Glomerular endothelial cell (primary cell): Measurements from ENCODE around the gene MSANTD2. TPM values are rescaled to one million over a fixed set of nuclear protein-coding genes. Genes with fewer than 3 reads are reported as not detected.

ENCODE experiments used
- DNase-seq: peaks from one replicate; pipeline ENCODE4 v3.0.0-alpha.2; 2011; ENCODE audit warnings: low read depth, low spot score; ENCODE audit errors: extremely low read depth
- total RNA-seq: library from RNA; depleted of rRNA; stranded (reverse); fragments of >200 nt; gene quantifications from 2 replicates; pipeline ENCODE4 v1.2.3, GENCODE V29; 2015

The MSANTD2 gene
- total RNA-seq, 1 donor from 2014 or later, result 17.4 TPM

DNA sequence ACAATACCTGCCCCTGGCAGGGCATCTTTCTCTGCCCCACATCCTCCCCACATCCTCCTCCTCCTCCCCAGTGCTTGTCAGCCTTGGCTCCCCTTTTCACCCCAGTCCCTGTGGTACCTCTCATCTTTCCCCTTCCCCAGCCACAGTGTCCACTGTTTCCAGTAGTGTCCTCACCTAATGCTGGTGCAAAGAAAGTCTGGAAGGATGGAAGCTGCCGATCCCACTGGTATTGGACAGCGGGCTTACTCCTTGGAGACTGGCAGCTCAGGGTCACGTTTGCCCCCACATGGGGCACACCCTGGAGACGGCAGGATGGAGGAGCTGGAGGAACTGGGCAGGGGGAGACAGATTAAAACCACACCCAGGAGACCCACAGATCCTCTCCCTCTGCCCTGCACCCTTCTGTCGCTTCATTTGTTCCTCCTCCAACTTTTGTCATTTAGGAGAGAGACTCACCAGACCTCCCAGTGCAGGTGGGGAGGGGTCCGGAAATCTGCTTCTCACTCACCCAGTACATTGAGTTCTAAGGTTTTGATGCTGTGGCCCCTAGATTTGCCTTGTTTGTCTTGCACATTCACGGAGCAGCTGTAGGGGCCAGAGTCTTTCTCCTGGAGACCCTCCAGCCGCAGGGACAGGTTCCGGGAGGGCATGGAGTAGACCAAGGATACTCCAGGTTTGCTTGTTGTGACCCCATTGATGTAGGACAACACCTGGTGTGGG is 44.0 kb downstream of the MSANTD2 start:
- DNase-seq, result no peak

DNA sequence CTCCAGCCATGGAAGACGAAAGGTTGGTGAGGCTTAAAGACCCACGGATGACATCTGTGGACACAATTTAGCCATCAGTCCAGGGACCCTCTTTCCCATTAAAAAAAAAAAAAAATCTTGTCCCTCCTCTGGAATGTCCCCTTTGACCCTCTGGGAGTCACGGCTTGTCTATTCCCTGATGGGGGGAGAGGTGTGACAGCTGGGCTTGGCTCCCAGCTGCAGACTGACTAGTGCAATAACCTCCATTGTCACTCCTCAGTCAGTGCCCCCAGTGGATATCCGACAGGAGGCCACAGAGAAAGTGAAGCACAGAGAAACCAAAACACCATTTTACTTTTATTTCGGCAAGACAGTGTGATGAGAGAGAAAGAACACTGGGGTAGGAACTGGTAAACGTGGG is 45.5 kb downstream of the MSANTD2 start:
- DNase-seq, result no peak

DNA sequence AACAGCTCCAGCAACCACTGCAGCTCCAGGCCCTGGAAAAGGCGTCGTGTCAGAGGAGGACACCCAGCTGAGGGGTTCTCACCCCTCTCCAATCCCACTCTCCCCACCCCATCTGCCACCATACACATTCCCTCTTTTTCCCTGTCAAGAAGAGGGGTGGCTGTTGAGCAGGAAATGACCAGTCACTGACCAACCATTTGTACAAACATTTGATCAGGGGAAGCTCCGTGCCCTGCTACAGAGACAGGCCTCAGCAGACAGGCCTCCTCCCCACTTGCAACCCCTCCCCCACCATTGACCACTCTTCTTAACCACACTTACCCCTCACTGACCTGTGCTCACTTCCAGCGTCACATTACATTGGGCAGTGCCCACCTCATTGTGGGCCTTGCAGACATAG is 45.9 kb downstream of the MSANTD2 start:
- no peak for DNase-seq

DNA sequence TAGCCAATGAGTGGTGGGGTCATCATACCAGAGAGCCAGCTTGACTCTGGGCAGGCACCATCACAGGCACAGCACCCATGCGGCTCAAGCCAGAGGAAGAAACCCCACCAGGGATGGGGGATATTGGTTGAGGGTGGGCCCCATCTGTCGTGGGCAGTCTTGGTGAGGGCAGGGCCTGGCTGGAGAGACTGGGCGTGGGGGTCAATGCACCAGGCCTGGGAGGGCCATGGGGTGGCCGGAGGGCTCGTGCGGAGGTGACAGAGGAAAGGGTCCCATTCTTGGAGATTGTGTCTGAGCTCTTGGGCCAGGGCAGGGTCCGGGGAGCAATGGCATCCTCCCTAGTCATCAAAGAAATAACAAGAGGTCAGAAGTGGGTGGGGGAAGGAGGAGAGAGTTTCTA is 46.6 kb downstream of the MSANTD2 start:
- DNase-seq, result no peak

DNA sequence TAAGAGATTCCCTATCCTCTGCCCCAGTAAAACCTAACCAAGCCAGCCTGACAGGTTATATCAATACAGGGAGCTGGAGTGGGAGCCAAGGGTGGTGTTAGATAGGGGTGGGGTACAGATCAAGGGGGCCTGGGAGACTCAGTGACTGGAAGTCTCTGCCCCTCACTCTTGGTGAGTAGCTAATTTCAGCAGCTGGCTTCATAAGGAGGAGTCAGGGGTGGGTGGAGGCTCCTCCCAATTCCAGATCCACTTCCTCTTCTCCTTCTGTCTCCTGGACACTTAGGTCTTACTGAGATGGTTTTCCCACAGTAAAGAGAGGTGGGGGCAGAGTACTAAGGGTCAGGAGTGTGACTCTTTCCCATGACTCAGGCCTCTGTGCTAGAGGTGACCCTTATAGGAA is 47.0 kb downstream of the MSANTD2 start:
- DNase-seq, result no peak

DNA sequence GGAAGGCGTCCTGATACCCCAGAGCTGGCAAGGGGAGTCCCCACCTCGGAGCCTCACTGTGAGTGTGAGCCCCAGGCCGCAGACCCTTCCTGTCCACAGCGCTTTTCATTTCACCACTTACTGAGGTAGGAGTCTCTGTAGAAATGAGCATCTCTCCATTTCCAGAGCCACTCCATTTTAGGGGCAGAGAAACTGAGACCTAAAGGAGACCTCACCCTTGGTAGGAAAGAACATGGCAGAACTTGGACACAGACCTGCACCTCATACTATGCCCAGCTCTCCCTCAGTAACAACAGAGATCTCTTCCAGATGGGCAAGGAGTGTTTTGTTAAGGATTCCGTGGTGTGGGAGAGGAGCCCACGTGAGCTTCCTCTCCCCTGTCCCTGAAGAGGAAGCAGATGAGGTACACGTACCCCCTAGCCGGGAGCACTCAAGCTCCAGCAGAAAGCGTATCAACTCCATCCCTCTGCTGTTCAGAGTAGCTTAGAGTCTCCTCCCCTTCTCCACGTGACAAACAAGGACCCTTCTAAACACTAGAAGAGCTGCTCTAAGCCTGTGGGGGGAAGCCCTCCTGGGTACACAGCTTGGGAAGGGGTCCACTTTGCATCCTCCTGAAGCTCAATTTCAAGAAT is 47.6 kb downstream of the MSANTD2 start:
- DNase-seq, result no peak

DNA sequence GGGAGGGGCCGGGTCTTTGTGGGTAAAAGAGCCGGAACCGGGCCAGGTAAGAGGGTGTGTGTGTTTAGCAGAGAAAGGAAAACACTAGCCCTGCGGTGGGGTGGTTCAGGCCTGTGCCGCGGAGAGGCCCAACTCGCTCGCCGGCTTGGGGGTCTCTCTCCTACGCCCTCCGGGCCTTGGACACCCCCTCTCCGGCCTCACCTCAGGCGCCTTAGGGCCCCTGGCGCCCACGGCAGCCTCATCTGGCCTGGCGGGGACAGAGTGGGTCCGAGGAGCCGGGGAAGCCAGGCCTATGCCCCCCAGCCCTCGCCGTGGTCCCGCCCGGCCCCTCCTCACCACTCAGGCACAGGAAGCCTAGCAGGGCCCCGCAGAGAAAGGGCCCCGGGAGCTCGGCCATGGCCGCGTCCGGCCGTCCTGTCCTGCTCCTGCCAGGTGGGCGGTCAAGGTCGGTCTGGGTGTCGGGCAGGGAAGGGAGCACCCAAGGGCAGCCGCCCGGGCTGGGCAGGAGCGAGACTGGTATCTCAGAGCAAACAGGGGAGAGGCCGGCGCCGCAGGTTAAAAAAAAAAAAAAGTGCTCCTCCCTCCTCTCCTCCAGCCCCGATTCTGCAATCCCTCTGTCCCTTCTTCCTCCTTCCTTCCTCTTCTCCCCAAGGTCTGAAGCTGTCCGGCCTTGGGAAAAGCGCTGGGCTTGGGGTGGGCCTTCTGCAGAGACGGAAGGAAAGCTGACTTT is 48.3 kb downstream of the MSANTD2 start, which contains the start of gene VSIG2:
TSS of gene VSIG2 (minus strand) at position 515 of the 730 bp plus-strand sequence. CDS start at position 397, 118 bp downstream.
- DNase-seq, result no peak

DNA sequence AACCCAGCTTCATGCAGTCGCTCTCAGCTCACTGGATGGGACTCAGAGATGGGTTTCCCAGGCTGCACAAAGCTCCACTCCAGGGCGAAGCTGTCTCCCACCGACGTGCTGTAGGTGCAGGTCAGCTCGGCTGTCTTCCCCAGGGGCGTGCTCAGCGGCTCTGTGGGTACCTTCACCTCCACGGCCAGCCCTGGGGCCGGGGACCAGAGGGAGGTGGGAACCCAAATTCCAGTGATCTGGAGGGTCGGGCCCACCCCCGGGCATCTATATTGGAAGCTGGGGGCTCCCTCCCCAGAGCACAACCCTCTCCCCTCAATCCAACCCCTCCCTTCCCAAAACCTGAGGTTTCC is 48.8 kb downstream of the MSANTD2 start:
- DNase-seq, result no peak

DNA sequence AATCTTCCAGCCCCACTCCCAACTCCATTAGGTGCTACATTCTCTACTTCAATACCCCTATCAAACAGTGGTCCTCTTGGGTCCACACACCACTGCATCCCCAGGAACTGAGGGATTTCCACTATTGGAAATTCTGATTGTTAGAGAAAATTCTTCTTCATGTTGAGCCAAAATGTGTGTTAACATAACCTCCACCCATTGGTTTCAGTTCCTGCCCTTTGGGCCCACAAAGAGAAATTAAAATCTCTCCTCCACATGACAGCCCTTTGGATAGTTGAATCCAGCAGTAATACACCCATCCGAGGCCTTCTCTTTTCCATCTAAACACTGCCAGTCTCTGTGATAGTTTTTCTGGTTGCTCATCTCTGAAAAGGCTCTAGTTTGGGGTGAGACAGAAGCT is 50.3 kb downstream of the MSANTD2 start:
- no peak for DNase-seq

DNA sequence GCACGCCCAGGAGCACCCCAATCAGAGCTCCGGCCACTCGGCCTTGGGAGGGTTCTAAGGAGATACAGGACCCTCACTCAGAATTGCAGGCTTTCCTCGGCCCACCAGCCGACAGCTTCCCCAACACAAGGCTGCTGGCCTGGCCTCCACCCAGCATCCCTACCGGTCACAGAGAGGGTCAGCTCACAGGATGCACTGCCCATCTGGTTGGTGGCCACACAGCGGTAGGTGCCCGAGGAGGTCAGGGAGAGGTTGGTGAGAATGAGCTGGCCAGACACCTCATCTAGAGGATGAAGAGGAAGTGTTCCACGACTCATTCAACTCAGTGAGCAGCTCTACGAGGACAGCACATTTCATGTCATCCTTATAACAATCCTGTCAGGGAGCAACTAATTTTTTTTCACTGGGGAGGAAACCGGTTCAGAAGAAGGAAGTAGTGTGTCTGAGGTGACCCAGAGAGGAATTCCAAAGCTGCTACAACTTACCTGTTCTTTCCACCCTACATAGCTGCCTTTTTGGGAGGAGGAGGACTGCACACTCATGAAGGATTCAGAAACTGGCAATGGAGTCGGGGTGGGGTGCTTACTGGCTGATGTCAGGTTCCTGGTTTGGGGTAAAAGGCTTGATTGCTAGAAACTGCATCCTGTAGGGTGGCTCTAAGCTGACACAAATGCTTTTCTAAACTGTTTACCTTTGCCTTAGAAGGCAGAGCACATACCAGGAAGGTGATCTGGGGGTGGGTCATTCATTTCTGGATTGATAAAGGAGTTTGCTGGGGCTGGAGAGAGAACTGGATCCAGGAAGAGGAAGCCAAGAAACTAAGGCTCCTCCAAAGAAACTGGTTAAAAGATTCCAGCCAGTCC is 51.5 kb downstream of the MSANTD2 start:
- no peak for DNase-seq

DNA sequence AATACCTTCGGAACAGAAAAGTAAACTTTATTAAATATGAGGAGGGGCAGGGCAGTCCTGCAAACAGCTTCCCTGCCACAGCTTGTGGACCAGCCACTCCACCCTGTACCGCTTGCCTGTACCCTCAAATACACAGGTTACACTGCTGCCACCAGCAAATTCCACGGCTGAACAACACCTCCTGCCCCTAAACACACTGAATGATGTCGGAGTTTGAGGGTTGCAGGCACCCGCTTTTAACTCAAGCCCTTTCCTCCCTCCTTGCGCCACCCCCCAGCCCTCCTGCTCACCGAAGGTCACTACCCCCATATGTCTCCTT is 52.1 kb downstream of the MSANTD2 start:
- DNase-seq, result no peak

DNA sequence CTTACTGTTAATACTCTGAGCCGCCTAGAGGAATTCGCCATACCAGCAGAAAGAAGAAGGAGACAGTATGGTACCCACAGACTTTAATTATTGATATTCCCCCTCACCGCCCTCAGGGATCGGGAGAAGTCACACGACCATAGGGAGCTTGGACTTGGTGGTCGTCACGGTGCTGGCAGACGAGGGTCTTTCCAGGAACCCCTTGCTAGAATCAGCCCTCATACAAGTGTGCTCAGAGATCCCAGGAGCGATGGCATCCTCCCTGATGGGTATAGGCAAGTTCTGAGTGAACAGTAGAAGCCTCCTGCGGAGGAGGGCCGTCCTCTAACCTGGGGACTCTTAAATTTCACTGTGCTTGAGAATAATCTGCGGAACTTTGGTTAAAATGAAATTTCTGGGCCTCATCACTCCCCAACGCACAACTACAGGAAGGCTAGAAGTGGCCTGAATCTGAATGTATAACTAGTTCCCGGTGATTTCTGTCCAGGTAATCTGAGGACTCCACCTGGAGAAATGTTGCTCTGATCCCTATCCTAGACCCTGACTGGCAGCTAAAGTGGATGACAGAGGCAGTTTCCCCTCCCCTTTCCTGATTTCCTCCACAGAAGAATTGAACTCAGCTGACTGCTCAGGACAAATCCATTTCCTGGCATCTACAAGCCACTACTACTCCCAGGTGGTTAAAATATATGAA is 52.7 kb downstream of the MSANTD2 start:
- no peak for DNase-seq

DNA sequence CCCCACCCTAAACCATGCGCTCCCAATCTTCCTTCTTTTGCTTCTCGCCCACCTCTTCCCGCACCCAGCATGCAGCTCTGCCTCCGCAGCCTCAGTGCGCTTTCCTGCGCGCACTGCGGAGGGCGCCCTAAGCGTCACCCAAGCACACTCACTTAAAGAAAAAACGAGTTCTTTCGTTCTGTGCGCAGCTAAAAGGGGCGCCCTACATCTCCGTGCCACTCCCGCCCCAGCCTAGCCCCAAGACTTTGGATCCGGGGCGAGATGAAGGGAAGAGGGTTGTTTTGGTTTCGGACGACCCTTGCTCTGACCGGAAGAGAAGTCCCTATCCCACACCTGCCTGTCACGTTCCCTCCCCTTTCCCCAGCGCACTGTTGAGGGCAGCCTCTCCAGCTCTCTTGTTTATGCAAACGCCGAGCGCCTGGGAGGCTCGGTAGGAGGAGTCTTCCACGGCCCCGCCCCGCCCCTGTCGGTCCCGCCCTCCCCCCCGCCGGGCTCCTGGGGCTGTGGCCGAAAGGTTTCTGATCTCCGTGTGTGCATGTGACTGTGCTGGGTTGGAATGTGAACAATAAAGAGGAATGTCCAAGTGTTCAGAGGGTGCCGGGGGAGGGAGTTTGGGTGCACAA is 53.5 kb downstream of the MSANTD2 start:
- no peak for DNase-seq

DNA sequence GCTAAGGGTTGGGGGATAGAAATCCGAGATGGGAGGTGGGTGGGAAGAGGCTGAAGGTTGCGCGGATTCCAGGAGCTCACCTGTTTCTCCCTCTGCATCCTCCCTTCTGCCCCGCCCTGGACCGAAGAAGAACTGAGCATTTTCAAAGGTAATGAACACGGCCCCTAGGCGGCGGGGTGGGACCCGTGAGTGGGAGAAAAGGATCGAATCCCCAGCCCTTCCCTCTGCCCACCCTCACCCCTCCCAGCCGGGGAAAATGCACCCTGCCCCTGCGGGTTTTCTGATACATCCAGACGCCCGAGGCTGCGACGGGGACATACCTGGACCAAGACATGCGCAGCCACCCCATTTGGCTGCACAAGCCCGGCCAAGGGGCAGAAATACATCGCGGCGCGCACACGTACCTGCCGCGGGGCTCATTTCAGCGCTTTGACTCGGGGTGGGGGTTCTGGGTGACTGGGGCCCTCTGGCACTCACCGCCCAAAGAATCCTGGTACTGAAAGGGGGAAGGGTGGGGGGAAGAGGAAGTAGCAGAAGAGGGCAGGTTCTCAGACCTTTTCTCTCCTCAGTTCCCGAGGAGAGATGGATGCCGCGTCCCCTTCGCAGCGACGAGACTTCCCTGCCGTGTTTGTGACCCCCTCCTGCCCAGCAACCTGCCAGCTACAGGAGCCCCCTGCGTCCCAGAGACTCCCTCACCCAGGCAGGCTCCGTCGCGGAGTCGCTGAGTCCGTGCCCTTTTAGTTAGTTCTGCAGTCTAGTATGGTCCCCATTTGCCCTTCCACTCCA is 54.2 kb downstream of the MSANTD2 start:
- DNase-seq, result no peak

DNA sequence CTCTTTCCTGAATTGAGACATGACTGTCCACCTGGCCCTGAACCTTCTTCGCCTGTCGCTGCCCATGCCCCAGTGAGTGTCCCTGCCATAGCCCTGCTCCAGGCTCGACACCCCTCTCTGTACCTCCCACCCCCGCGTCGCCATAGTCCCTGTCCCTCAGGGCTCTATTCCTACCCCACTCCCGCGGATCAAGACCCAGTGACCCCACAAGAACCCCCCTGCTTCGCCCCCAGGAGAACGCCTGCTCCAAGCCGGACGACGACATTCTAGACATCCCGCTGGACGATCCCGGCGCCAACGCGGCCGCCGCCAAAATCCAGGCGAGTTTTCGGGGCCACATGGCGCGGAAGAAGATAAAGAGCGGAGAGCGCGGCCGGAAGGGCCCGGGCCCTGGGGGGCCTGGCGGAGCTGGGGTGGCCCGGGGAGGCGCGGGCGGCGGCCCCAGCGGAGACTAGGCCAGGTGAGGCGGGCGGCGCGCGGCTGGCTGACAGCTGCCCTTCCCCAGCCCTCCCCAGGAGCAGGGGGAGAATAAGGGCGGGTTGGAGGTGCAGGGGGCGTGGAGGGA is 54.9 kb downstream of the MSANTD2 start:
- no peak for DNase-seq

DNA sequence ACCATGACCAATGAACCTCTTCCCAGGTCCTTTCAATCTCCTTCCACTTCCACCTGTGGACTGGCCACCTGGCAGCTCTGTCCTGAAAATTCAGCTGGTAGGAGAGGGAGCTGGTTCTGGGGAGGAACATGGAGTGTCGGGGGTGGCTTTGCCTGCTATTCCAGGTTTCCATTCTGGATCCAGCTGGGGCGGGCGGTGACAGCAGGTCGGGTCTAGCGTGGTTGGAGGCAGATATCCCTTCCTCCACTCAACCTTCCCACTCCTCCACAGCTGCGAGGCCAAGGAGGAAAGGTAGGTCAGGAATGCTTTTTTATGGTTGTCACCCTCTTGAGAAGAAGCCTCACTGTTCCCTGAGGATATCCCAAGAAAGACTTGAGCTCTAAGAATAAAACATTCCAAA is 57.2 kb downstream of the MSANTD2 start:
- no peak for DNase-seq

DNA sequence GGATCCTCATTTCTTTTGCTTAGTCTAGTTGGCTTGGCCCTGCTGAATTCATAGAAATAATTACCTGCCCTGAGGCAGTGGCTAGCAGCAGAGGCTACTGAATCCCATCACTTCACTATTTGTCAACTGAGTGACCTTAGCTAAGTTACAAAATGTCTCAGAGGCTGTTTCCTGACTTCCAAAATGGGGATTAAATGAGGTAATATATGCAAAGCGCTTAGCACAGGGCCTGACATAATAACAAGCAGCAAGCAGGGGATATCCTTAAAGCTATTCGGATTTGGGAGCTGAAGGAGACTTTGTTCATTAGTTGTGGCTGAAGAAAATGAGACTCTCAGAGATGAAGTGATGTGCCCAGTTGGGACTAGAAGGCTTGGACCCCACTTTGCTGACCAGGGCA is 57.7 kb downstream of the MSANTD2 start:
- DNase-seq, result no peak

DNA sequence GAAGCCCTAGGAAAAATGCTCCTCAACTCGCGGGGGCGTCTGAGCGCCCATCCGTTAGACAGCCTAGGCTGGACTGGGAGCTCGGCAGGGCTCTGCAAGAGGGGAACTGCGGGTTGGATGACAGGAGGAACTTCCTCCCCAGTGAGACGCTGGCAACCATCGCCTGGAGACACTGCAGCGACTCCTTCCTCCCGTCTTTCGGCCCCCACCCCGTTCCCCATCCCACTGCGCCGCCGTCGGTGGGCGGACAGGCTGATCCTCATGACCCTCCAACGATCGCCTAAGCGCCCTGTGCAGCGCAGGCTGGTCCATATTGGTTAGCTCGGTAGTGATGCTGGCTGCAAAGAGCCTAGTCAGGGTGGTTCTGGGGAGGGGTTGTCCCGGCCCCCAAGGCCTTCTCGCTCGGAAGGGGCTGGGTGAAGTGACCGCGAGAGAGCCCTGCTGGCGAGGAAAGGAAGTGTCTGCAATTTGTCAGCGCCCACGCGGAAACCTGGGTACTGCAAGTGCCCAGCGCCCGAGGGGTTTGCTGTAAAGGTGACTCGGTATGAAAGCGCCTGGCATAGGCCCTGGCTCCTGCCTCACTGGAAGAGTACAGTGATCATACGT is 59.8 kb downstream of the MSANTD2 start:
- no peak for DNase-seq
